SKM-1 (cell line): Measurements from ENCODE around the gene IL7R.
A peak's percentile ranks its signal among the peaks of the same experiment; 100 is the strongest.
"Not testable (repeated sequence)": the region's sequence is repeated elsewhere in the genome, so short reads cannot be mapped to it uniquely, and the experiment has no call there.

Experiments
- DNase-seq: peaks from one replicate; lab custom pipeline; 2025; ENCODE audit not compliant: unreplicated experiment; lab: John Stamatoyannopoulos, UW

IL7R gene

DNA sequence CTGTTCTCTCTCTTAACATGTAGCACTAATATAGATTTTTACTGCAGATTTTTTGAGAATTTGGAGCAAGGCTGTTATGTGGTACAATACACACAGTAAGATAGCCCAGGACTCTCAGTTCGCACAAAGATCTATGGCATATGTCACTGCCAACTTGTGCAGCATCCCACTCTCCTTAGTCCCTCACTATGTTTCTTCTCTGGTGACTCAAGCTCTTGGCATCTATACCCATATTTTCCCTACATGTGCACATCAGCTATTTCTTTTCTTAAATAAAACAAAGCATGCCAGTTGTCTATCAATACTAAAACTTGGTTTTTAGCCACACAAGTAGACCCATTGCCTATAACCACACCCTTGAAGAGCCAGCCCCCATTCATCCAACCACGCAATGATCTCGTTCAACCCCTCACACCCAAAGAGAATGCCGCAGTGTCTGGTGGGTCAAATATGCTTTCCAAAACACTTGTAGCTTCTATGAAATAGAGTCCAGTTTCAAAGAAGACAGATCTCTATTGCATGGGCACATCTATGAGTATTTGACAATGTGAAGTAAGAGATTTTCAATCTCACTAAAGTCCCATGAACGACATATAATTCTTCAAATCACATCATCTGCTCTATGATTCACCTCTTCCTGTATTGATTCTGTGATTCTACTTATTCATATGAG, 18.2 kb upstream of the IL7R start:
- no peak for DNase-seq

- no peak for DNase-seq
Measured at GRCh38 chr5:35842856-35843255, 13.8 kb upstream of the IL7R start.

- DNase-seq = not testable (repeated sequence)
Measured at GRCh38 chr5:35845508-35845907, 11.2 kb upstream of the IL7R start.

GRCh38 chr5:35847491-35847890, 9.2 kb upstream of the IL7R start:
- DNase-seq = no peak

GRCh38 chr5:35847961-35848360, 8.7 kb upstream of the IL7R start:
- DNase-seq = no peak

DNA sequence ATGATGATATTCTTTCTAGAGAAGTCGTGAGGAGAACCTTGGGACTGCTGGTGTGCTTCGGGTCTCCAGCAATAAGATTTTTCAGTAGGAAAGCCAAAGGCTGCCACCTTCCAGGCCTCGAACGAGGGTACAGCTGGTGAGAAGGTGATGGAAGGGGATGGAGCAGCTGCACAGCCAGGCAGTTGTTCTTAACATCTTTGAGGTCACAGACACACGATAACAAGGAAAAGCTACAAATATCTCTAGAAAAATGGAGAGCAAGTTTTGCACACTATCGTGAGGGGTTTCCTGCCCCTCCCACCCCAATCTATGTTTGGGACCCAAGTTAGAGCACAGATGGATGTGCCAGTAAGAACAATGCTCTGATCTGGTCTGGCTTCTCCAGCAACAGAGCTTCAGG, 6.8 kb upstream of the IL7R start:
- no peak for DNase-seq

DNA sequence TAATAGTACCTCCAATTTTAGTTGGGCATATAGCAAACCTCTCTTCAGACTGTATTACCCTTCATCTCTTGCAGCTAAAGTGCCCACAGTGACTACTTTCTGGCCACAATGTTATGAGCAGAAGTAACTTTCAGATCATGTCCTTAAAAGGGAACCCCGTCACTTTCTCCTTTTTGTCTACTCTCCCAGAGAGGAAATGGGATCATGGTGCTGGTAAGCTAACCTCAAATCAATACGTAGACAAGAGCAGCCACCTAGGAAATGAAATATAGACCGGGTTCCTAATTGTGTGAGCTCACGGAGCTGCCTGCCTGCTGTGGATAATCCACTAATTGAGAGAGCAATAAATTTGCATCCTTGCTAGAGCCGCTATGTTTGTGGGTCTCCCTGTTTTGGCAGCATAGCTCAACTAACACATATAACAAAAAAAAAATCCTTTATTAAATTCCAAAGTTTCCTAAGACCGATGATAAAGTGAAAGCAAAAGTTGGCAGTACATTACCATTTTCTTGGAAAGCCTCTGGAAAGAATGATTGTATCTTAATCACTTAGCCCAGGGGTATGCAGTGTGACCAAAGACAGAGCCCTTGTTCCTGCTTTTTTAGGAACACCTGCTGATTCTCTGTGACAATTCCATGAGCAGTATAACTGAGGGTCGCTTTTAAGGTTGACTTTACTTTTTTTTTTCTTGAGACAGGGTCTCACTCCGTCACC, 5.6 kb upstream of the IL7R start:
- no peak for DNase-seq

DNA sequence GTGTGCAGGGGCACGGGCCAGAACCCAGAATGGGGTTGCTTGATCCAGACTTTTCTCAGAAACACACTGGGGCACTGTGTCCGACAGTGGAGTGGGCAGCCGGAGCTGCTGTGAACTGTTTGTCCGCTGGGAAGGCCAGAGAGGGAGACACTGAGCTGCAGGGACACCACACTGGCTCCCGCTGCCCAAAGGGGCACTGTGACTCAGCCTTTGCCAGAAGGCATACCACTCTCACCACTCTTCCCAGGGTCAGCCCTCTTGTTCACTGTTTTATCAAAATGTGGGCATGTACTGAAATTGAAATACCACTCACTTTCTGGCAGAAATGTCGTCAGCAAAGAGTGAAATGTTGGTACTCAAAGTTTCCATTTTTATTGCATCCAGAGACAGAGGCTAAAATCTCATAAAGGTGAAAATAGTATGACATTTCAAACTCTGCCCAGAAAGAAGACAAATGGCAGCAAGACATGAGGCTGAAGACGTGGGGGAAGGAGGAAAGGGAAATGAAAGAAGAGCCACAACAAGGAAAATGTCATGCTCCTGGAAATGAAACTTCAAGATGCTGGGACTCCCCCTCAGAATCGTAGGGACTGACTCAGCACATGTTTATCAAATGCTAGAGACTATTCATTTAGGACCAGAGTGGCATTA, 4.5 kb upstream of the IL7R start:
- no peak for DNase-seq

- no peak for DNase-seq
Measured at GRCh38 chr5:35852773-35853172, 3.9 kb upstream of the IL7R start.

DNA sequence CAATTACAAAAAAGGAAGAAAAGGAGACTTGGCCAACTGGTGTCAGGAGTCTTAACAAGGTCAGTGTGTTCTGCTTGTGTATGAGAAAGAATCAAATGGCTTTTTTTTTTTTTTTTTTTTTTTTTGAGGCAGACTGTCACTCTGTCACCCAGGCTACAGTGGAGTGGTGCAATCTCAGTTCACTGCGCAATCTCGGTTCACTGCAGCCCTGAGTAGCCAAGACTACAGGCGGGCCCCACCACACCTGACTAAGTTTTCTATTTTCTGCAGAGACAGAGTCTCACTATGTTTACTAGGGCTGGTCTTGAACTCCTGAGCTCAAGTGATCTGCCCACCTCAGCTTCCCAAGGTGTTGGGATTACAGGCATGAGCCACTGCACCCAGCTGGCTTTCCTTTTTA, 3.1 kb upstream of the IL7R start:
- peak; percentile 15 for DNase-seq

DNA sequence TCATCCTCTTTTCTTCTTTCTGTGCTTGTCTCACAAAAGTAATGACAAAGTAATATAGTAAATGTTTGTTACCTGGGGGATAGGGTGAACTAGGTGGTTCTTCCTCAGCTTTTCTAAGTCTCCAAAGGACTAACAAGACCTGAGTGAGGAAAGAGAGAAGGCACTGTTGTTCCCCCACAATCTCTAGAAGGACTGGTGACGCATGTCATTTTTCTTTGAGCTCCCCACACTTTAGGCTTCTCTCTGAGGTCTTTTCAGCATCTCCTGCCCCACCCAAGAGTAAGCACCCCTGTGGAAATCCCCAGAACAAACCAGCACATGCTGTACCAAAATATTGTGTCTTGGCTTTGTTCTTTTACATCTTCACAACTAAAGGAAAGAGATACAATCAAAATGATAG, 2.4 kb upstream of the IL7R start:
- DNase-seq = no peak

GRCh38 chr5:35855187-35855586, 1.5 kb upstream of the IL7R start:
- DNase-seq = no peak

GRCh38 chr5:35856186-35856764, 416 bp upstream of the IL7R start:
- DNase-seq = not testable (repeated sequence)

DNA sequence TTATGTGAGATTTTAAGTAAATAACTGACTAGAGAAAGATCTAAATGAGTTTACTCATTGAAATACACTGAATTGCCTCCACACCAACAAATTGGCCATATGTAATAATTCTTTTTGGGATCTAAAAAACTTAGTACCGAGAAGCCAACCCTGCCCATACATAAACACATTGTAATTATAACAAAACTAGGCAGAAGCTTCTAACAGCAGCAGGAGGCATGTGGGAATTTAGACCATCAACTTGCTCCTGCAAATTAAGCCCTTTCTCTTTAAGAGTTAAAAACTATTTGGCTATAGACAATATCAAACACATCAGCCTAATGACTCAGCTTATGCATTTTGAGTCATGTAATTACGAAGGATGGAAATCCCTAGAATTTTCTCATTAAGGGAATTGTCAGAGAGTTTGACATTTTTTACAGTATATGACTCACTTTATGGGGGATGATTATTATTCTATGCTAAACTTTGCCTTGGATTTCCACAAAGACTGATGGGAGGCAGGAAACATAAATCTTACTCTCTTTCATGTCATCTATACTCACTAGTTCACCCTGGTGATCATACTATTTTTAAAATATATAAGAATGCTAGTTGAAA, 1.0 kb downstream of the IL7R start:
- DNase-seq = no peak

DNA sequence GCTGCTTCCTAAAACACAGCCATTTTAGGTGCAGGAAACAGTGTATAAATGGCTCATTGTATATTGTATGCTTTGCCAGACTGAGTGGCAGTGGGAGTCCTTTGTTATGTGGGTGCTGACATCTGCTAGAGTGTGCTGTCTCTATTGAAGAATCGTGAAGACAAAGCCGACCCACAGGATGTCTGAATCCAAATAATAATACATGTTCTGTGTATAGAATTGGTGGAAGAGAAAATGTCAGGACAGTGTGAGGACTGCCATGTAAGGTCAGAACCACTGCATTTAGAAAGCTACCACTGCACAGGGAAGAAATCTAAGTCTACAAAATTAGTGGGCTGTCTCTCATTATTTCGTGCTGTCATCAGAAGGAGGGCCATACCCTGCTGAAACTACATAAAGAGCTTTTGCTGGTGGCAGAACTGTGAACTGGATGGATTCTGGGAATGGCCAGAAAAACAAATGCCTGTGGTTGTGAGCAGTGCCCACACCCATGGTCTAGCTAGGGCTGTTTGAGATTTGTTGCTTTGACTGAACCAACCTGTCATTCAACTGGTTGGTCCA, 2.5 kb downstream of the IL7R start:
- no peak for DNase-seq

- no peak for DNase-seq
Measured at GRCh38 chr5:35860686-35861085, 4.0 kb downstream of the IL7R start.

GRCh38 chr5:35861718-35862117, 5.0 kb downstream of the IL7R start:
- no peak for DNase-seq

- no peak for DNase-seq
Measured at GRCh38 chr5:35862126-35862525, 5.4 kb downstream of the IL7R start.

- peak; percentile 49 for DNase-seq
Measured at GRCh38 chr5:35863159-35863558, 6.5 kb downstream of the IL7R start.

- no peak for DNase-seq
Measured at GRCh38 chr5:35867998-35868397, 11.3 kb downstream of the IL7R start.

- DNase-seq = no peak
Measured at GRCh38 chr5:35869685-35870277, 13.1 kb downstream of the IL7R start.
